ENCODE results near the gene PRKG1.

DNA sequence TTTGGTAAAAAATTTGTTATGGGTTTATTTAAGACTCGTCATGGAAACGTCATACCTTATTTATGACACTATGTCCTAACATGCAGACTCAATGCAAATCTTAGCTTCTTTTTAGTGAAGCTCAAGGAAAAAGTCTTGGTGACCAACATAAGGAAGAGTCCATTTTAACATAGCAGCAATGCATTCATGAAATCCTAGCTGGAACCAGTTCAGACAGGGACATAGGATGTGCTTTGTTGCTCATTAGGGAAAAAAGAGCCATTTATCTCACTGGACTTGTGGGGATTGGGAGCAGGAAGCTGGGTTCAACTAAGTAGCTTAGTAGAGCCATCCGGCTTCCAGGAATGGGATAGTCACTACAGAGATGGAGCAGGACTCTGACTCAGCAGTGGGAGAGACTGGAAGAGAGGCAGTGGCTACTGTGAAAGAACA is 1139.0 kb downstream of the PRKG1 start:
- TF ChIP-seq, protein P1, sequence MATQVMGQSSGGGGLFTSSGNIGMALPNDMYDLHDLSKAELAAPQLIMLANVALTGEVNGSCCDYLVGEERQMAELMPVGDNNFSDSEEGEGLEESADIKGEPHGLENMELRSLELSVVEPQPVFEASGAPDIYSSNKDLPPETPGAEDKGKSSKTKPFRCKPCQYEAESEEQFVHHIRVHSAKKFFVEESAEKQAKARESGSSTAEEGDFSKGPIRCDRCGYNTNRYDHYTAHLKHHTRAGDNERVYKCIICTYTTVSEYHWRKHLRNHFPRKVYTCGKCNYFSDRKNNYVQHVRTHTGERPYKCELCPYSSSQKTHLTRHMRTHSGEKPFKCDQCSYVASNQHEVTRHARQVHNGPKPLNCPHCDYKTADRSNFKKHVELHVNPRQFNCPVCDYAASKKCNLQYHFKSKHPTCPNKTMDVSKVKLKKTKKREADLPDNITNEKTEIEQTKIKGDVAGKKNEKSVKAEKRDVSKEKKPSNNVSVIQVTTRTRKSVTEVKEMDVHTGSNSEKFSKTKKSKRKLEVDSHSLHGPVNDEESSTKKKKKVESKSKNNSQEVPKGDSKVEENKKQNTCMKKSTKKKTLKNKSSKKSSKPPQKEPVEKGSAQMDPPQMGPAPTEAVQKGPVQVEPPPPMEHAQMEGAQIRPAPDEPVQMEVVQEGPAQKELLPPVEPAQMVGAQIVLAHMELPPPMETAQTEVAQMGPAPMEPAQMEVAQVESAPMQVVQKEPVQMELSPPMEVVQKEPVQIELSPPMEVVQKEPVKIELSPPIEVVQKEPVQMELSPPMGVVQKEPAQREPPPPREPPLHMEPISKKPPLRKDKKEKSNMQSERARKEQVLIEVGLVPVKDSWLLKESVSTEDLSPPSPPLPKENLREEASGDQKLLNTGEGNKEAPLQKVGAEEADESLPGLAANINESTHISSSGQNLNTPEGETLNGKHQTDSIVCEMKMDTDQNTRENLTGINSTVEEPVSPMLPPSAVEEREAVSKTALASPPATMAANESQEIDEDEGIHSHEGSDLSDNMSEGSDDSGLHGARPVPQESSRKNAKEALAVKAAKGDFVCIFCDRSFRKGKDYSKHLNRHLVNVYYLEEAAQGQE (IDR thresholded peaks at IDR 0.05; ENCODE audit: low read depth): no peak
- no peak for TF ChIP-seq EGR1 (IDR thresholded peaks at IDR 0.05)
- TF ChIP-seq RAD21 (IDR thresholded peaks at IDR 0.05; ENCODE audit: low read depth): no peak
- TF ChIP-seq, protein P2, sequence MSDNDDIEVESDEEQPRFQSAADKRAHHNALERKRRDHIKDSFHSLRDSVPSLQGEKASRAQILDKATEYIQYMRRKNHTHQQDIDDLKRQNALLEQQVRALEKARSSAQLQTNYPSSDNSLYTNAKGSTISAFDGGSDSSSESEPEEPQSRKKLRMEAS (IDR thresholded peaks at IDR 0.05): no peak
- TF ChIP-seq TCF12 (IDR thresholded peaks at IDR 0.05; ENCODE audit: low read depth): no peak

Measured in Ishikawa (cell line).